Vagina (tissue), 2 donors: Measurements from ENCODE around the gene UQCRC1.

Experiments used
- POLR2A ChIP-seq, 2 donors: fragments of 450-650 bp; IDR thresholded peaks; one replicate each; pipeline ENCODE4 v1.6.1; 2017; ENCODE audit warnings: antibody characterized with exemption in 2 of 2, mild to moderate bottlenecking in 2 of 2, moderate library complexity in 2 of 2
- POLR2AphosphoS5 ChIP-seq, 2 donors: sonication (generic); formaldehyde crosslinking; IDR thresholded peaks; one replicate each; pipeline ENCODE4 v1.9.0; 2017; ENCODE audit warnings: antibody characterized with exemption in 2 of 2, mild to moderate bottlenecking in 2 of 2, low read depth in 1 of 2; ENCODE audit not compliant: insufficient read depth in 1 of 2
- TF ChIP-seq, protein P1 (sequence below), 3 experiments: fragments of 450-650 bp in 2 of 3; fragments of 200-600 bp in 1 of 3; sonication (generic) in 1 of 3; IDR thresholded peaks; one replicate each; pipeline ENCODE4 v1.5.1; 2017 to 2019; ENCODE audit warnings: antibody characterized with exemption in 3 of 3, mild to moderate bottlenecking in 2 of 3, moderate library complexity in 2 of 3

- TF ChIP-seq, protein P1, sequence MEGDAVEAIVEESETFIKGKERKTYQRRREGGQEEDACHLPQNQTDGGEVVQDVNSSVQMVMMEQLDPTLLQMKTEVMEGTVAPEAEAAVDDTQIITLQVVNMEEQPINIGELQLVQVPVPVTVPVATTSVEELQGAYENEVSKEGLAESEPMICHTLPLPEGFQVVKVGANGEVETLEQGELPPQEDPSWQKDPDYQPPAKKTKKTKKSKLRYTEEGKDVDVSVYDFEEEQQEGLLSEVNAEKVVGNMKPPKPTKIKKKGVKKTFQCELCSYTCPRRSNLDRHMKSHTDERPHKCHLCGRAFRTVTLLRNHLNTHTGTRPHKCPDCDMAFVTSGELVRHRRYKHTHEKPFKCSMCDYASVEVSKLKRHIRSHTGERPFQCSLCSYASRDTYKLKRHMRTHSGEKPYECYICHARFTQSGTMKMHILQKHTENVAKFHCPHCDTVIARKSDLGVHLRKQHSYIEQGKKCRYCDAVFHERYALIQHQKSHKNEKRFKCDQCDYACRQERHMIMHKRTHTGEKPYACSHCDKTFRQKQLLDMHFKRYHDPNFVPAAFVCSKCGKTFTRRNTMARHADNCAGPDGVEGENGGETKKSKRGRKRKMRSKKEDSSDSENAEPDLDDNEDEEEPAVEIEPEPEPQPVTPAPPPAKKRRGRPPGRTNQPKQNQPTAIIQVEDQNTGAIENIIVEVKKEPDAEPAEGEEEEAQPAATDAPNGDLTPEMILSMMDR (IDR thresholded peaks at IDR 0.05): no peak
- no peak for TF ChIP-seq POLR2A (IDR thresholded peaks at IDR 0.05)
- no peak for TF ChIP-seq POLR2AphosphoS5 (IDR thresholded peaks at IDR 0.05; ENCODE audit: insufficient read depth in 1 of 2, low read depth in 1 of 2)
These were observed 41.0 kb downstream of the UQCRC1 start for GRCh38 chr3:48568476-48568875.
